Measurements from ENCODE around the gene GGCX. TPM values are rescaled to one million over a fixed set of nuclear protein-coding genes. Genes with fewer than 3 reads are reported as not detected.

The GGCX gene
- total RNA-seq, 1 experiment from 2014 or later: 60.5 TPM

DNA sequence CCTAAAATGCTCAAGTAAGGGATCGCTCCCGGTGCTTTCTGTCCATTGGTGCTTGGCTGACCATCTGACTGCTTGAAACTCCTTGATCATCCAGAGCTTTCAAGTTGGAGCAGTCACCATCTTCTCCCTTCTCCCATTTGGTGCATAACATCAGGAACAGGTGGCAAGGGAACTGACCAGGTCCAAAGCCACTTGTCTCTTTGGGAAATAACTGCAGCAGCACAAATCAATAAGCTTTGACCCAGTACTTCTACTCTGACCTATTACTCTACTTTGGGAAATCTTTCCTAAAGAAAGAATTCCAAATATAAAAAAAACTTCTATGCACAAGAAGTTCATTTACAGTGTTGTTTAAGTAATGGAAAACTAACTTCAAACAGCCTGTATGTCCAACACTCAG is 32.9 kb downstream of the GGCX start:
- ChIA-PET POLR2A (ENCODE audit: low non-redundant PET) (no interaction called here), CTCF (no interaction called here)
- Histone ChIP-seq H3K4me3 (ENCODE audit: low read depth, low read length, poor library complexity, severe bottlenecking) (no peak overlapping the region), H3K9me3 (ENCODE audit: low read depth, low read length, poor library complexity, severe bottlenecking) (no peaks in the 10 kb centered on the region), H3K36me3 (ENCODE audit: insufficient read depth, low read length, poor library complexity, severe bottlenecking) (no peaks in the 10 kb centered on the region), H3K4me1 (ENCODE audit: insufficient read depth, low read length, poor library complexity, severe bottlenecking) (peaks cover 12% of the 10 kb centered on the region), H3K27me3 (replicated peaks; ENCODE audit: insufficient read depth, low read depth, low read length, poor library complexity) (no peaks in the 10 kb centered on the region), H3K27ac (ENCODE audit: low read depth, low read length, poor library complexity, severe bottlenecking) (no peak overlapping the region)
- no TSS peak for BruUV-seq (replicated peaks)
- intact Hi-C loops (cut with micrococcal nuclease; ENCODE audit: unreplicated experiment): no loop called here
- TF ChIP-seq EZH2 (IDR thresholded peaks at IDR 0.05; ENCODE audit: borderline replicate concordance, low read depth, low read length, poor library complexity, severe bottlenecking): no peak
- TF ChIP-seq, protein P1, sequence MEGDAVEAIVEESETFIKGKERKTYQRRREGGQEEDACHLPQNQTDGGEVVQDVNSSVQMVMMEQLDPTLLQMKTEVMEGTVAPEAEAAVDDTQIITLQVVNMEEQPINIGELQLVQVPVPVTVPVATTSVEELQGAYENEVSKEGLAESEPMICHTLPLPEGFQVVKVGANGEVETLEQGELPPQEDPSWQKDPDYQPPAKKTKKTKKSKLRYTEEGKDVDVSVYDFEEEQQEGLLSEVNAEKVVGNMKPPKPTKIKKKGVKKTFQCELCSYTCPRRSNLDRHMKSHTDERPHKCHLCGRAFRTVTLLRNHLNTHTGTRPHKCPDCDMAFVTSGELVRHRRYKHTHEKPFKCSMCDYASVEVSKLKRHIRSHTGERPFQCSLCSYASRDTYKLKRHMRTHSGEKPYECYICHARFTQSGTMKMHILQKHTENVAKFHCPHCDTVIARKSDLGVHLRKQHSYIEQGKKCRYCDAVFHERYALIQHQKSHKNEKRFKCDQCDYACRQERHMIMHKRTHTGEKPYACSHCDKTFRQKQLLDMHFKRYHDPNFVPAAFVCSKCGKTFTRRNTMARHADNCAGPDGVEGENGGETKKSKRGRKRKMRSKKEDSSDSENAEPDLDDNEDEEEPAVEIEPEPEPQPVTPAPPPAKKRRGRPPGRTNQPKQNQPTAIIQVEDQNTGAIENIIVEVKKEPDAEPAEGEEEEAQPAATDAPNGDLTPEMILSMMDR (conservative IDR thresholded peaks at IDR 0.05; ENCODE audit: low read depth, low read length): no peak
- no peak for DNase-seq (ENCODE audit: low spot score)

DNA sequence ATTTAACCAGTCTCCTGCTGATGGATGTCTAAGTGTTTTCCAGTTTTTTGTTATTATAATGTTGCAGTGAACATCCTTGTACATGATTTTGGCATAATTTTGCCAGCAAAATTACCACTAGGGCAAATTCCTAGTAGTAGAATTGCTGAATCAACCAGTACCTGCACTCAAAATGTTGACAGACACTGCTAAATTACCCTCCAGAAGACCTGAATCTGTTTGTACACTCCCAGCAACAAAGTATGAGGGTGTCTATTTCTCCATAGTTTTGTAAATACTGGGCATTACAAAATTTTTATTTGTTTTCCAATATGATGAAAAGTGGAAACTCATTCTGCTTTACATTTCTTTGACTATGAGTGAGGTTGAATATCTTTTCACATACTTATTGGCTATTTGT is 33.5 kb downstream of the GGCX start:
- TF ChIP-seq EZH2 (IDR thresholded peaks at IDR 0.05; ENCODE audit: borderline replicate concordance, low read depth, low read length, poor library complexity, severe bottlenecking): no peak
- TF ChIP-seq, protein P1 (conservative IDR thresholded peaks at IDR 0.05; ENCODE audit: low read depth, low read length): no peak
- Histone ChIP-seq H3K36me3 (ENCODE audit: insufficient read depth, low read length, poor library complexity, severe bottlenecking) (no peaks in the 10 kb centered on the region), H3K9me3 (ENCODE audit: low read depth, low read length, poor library complexity, severe bottlenecking) (no peaks in the 10 kb centered on the region), H3K27me3 (replicated peaks; ENCODE audit: insufficient read depth, low read depth, low read length, poor library complexity) (no peaks in the 10 kb centered on the region), H3K4me3 (ENCODE audit: low read depth, low read length, poor library complexity, severe bottlenecking) (no peak overlapping the region), H3K4me1 (ENCODE audit: insufficient read depth, low read length, poor library complexity, severe bottlenecking) (peaks cover 12% of the 10 kb centered on the region), H3K27ac (ENCODE audit: low read depth, low read length, poor library complexity, severe bottlenecking) (no peak overlapping the region)
- no peak for DNase-seq (ENCODE audit: low spot score)
- CTCF ChIA-PET: no interaction called here
- POLR2A ChIA-PET (ENCODE audit: low non-redundant PET): no interaction called here
- no TSS peak for BruUV-seq (replicated peaks)
- intact Hi-C loops (cut with micrococcal nuclease; ENCODE audit: unreplicated experiment): no loop called here

DNA sequence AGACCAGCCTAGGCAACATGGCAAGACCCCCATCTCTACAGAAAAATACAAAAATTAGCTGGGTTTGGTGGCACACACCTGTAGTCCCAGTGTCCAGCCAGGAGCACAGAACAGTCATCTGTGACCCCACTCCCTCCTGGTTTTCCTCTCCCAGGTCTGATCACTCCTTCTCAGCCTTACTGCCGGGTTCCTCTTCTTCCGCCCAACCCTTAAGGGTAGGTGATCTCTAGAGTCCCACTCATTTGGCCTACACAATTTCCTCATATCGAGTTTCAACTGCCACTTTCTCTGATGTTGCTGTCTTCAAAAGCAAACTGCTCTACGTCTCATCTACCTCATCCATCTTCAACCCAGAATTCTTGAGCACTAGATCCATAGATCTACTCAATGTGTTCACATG is 35.7 kb downstream of the GGCX start:
- no peaks in the 10 kb centered on the region for H3K9me3 ChIP-seq (ENCODE audit: low read depth, low read length, poor library complexity, severe bottlenecking)
- ChIA-PET CTCF (no interaction called here), POLR2A (ENCODE audit: low non-redundant PET) (no interaction called here)
- no peak overlapping the region for H3K4me3 ChIP-seq (ENCODE audit: low read depth, low read length, poor library complexity, severe bottlenecking)
- peaks cover 12% of the 10 kb centered on the region for H3K4me1 ChIP-seq (ENCODE audit: insufficient read depth, low read length, poor library complexity, severe bottlenecking)
- intact Hi-C loops (cut with micrococcal nuclease; ENCODE audit: unreplicated experiment): no loop called here
- BruUV-seq (replicated peaks): no TSS peak
- DNase-seq (ENCODE audit: low spot score): no peak
- no peaks in the 10 kb centered on the region for H3K27me3 ChIP-seq (replicated peaks; ENCODE audit: insufficient read depth, low read depth, low read length, poor library complexity)
- H3K36me3 ChIP-seq (ENCODE audit: insufficient read depth, low read length, poor library complexity, severe bottlenecking): no peaks in the 10 kb centered on the region
- H3K27ac ChIP-seq (ENCODE audit: low read depth, low read length, poor library complexity, severe bottlenecking): no peak overlapping the region
- TF ChIP-seq, protein P1 (conservative IDR thresholded peaks at IDR 0.05; ENCODE audit: low read depth, low read length): no peak
- TF ChIP-seq EZH2 (IDR thresholded peaks at IDR 0.05; ENCODE audit: borderline replicate concordance, low read depth, low read length, poor library complexity, severe bottlenecking): no peak
